Activated T-helper 2 cell treated with anti-CD3 and anti-CD28 coated beads, Interferon-gamma antibody, Interleukin-2, Interleukin-4, amounts not matched to agents 10 μg/mL and 5 μg/mL and 100 μg/mL, durations not matched to agents 14 hours and 24 hours and 36 hours (primary cell): Measurements from ENCODE around the gene NDUFA5. TPM values are rescaled to one million over a fixed set of nuclear protein-coding genes. Genes with fewer than 3 reads are reported as not detected.

ENCODE experiments used
- DNase-seq: peaks from one replicate; pipeline ENCODE4 v3.0.0; 2021; ENCODE audit warnings: low spot score
- H3K27ac Mint-ChIP-seq: one replicate; pipeline ENCODE4 v1.8.0; 2021; ENCODE audit warnings: mixed read lengths
- H3K27me3 Mint-ChIP-seq: one replicate; pipeline ENCODE4 v1.8.0; 2021; ENCODE audit warnings: low read depth, mixed read lengths
- H3K36me3 Mint-ChIP-seq: one replicate; pipeline ENCODE4 v1.8.0; 2021; ENCODE audit warnings: low read depth, mixed read lengths
- H3K4me1 Mint-ChIP-seq: one replicate; pipeline ENCODE4 v1.8.0; 2021; ENCODE audit warnings: low read depth, mixed read lengths
- H3K4me3 Mint-ChIP-seq: one replicate; pipeline ENCODE4 v1.8.0; 2021; ENCODE audit warnings: low read depth, mild to moderate bottlenecking, moderate library complexity, mixed read lengths
- H3K9me3 Mint-ChIP-seq: one replicate; pipeline ENCODE4 v1.8.0; 2021; ENCODE audit warnings: mixed read lengths
- intact Hi-C: fragments of 100-400 bp; cut with micrococcal nuclease; formaldehyde crosslinking; loops from one replicate; pipeline ENCODE4 v1.15.1; 2023
- total RNA-seq: library from RNA; stranded (reverse); gene quantifications from 2 replicates; pipeline ENCODE4 v1.2.3, GENCODE V29; 2022

The NDUFA5 gene
- total RNA-seq: 55.1 and 57.2 TPM in 2 replicates

DNA sequence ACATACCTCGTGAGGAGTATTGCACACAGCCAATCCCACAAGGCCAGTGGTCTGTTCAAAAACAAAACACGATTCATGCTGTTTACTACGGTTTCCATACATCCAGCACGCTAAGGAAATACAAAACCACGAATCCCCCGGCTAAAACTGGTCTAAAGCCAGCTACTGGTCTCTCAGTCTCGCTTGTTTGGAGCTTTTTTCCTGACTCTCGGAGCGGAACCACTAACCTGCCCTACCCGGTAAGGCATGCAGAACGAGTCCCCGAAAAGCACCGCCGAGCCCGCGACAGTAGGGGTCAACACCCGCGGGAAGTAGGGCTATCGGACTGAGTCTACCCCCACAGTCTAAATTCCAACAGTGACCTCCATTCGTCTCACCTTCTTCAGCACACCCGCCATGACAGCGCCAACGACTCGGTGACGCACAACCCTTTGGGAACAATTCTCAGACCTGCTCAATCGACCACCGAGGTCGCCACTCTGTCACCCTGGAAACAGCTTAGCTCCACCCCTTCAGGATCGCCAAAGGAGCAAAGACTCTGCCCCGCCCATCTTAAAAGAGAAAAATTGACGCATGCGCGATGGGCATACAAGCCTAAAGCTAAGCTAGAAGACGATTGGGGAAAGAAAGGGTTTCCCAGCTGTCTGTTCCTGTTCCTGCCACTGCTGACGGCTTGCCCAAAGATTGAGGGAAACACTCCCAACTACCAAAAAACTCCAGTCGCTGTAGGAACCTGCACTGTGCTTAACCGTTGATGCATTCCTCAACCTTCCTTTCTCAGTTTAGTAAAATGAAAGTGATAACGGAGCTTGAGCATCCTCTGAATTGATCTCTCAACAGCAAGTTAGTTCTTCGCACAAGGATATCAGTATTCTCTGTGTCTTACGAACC lies at the start of gene NDUFA5:
TSS of gene NDUFA5 (minus strand) at position 421 of the 891 bp plus-strand sequence. CDS start at position 398, 23 bp downstream.
- peak; percentile 95 for DNase-seq
- H3K36me3 Mint-ChIP-seq: peaks cover 10% of the 10 kb centered on the region
- H3K27me3 Mint-ChIP-seq: peaks cover 2% of the 10 kb centered on the region

DNA sequence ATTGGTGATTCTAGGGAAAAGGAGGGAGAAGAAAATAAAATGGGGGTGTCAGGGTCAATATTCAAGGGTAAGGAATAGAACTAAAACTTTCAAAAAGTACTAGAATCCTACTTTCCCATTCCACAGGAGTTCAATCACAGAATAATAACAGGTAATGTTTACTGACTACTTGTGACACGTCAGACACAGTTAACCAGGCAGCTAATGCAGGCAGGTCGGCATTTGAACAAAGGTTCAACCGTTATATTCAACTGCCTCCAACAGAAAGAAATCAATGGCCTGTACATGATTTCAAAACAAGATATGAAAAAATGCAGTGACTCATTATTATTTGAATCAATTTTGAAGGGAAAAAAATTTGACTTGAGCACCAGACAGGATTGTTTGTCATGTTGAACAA lies 47.1 kb upstream of the NDUFA5 start:
- Mint-ChIP-seq H3K4me3 (no peak overlapping the region), H3K9me3 (no peaks in the 10 kb centered on the region), H3K4me1 (no peaks in the 10 kb centered on the region), H3K27me3 (peaks cover 3% of the 10 kb centered on the region), H3K36me3 (no peaks in the 10 kb centered on the region), H3K27ac (no peak overlapping the region)
- DNase-seq: no peak
- intact Hi-C loops: no loop called here

More for the DNA sequence above, at the start of gene NDUFA5:
- H3K27ac Mint-ChIP-seq: no peak within 1 kb of the TSS
- H3K4me3 Mint-ChIP-seq: no peak within 1 kb of the TSS
- no peaks in the 10 kb centered on the region for H3K9me3 Mint-ChIP-seq
- H3K4me1 Mint-ChIP-seq: peaks cover 4% of the 10 kb centered on the region
- intact Hi-C loops: loop anchor here (1.0 to 10.0 kb wide), 4 partner anchors 22 to 1367 kb away; partner anchors contain the start of genes POT1 and WASL

DNA sequence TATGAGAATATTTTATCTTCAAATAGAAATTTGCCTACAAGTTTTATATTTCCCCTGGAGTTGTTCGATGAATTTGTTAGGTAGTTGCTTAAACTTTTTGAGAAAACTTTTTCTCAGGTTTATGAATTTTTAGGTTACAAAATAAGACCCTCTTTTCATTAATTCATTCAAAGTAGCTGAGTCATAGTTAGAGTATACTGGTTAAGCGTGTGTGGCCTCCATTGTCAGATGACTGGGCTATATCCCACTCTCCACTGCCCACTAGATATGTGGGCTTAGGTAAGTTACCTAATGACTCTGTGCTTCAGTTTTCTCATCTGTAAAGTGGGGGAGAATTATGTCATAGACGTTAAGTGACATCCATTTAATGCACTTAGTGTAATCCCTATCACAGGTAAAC lies 45.0 kb upstream of the NDUFA5 start:
- H3K27me3 Mint-ChIP-seq: peaks cover 3% of the 10 kb centered on the region
- no peak overlapping the region for H3K27ac Mint-ChIP-seq
- H3K9me3 Mint-ChIP-seq: no peaks in the 10 kb centered on the region
- H3K4me1 Mint-ChIP-seq: no peaks in the 10 kb centered on the region
- no peaks in the 10 kb centered on the region for H3K36me3 Mint-ChIP-seq
- no peak overlapping the region for H3K4me3 Mint-ChIP-seq
- DNase-seq: no peak
- intact Hi-C loops: no loop called here

DNA sequence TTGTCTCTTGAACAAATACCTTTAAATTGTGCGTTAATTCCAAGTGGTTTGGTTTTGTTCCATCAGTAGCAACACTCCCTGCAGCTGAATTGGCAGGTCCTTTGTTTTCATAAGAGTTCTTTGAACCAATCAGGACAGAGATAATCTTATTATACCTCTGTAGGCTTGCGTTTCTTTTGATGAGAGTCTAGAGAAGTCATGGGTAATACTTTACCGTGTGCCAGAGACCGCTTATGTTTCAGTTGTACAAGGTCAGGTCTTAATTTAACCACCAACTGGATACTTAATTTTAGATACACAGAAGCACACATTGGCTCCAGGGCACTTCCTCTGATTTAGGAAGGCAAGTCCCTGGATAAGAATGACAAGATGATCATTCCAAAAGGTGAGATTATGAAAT lies 43.9 kb upstream of the NDUFA5 start, which contains the start of gene ASB15:
TSS of gene ASB15 (plus strand) at position 292 of the 400 bp plus-strand sequence. CDS start 12,682 bp downstream, outside the sequence.
- intact Hi-C loops: no loop called here
- DNase-seq: no peak
- Mint-ChIP-seq H3K4me3 (no peak within 1 kb of the TSS), H3K27ac (no peak within 1 kb of the TSS), H3K9me3 (no peaks in the 10 kb centered on the region), H3K27me3 (peaks cover 3% of the 10 kb centered on the region), H3K4me1 (no peaks in the 10 kb centered on the region), H3K36me3 (no peaks in the 10 kb centered on the region)

DNA sequence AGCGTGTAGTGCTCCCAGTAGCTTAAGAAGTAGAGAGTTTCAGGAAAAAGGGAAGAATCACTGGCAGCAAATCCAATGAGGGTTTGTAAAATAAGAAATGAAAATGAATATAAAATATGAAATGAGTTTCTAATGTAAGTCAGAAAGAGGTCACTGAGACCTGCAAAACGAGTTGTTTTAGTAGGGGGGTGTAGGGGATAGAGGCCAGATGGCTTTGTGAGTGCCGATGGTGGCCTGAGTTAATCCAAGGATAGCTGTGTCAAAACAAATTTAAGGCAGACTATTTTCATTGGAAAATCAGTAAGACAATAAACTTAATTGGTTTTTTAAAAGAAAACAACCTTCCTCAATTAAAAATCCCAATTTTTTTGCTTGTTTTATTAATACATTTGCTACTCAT lies 43.3 kb upstream of the NDUFA5 start:
- Mint-ChIP-seq H3K36me3 (no peaks in the 10 kb centered on the region), H3K27ac (no peak overlapping the region), H3K4me1 (no peaks in the 10 kb centered on the region), H3K9me3 (no peaks in the 10 kb centered on the region), H3K4me3 (no peak overlapping the region), H3K27me3 (peaks cover 3% of the 10 kb centered on the region)
- intact Hi-C loops: no loop called here
- no peak for DNase-seq

DNA sequence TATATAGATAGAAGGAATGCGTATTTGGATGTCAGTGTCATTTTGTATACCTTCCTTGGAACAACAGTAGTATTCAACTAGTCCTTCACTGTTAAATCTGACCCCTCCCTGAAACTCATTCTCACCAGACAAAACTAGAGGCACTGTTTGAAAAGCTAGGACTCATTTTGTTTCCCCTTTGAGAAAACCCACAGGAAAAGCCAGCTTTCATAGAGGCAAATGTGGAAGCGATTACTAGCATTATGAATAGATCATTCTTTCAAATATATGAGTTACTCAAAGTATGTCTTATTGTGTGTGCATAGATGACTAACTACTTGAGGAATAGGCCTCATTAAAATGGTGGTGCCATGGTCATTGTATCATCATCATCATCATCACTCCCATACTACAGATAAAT lies 42.1 kb upstream of the NDUFA5 start:
- Mint-ChIP-seq H3K27ac (no peak overlapping the region), H3K36me3 (no peaks in the 10 kb centered on the region), H3K9me3 (no peaks in the 10 kb centered on the region), H3K27me3 (peaks cover 3% of the 10 kb centered on the region), H3K4me1 (no peaks in the 10 kb centered on the region), H3K4me3 (no peak overlapping the region)
- DNase-seq: no peak
- intact Hi-C loops: no loop called here

DNA sequence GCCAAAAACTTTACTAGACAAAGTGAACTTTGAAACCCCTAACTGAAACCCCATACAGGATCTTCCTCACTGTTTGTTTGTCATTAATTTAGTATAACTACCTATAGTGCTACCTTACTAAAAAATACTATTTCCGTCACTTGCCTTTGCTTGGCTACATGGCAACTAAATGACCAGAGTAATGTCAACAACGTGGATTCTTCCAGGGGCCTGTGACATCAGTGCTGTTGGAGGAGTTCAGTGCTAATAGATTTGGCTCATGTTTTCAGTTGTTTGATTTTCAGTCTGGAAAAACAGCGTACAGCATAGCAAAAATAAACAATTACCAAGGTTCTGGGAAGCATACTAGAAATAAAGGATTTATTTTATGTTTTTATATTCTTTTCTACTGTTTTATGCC lies 41.0 kb upstream of the NDUFA5 start:
- Mint-ChIP-seq H3K27me3 (peaks cover 3% of the 10 kb centered on the region), H3K9me3 (no peaks in the 10 kb centered on the region), H3K4me1 (no peaks in the 10 kb centered on the region), H3K27ac (no peak overlapping the region), H3K4me3 (no peak overlapping the region), H3K36me3 (no peaks in the 10 kb centered on the region)
- no peak for DNase-seq
- intact Hi-C loops: no loop called here

DNA sequence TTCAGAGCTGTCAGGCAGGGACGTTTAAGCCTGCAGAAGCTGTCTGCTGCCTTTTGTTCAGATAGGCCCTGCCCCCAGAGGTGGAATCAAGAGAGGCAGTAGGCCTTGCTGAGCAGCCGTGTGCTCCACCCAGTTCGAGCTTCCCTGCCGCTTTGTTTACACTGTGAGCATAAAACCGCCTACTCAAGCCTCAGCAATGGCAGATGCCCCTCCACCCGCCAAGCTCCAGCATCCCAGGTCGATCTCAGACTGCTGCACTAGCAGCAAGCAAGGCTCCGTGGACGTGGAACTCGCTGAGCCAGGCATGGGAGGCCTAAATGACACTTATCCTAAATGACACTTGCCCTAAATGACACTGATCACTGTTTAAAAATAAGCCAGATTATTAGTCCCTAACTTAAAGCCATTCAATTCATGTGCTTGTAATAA lies 37.2 kb upstream of the NDUFA5 start:
- intact Hi-C loops: no loop called here
- Mint-ChIP-seq H3K36me3 (no peaks in the 10 kb centered on the region), H3K27me3 (no peaks in the 10 kb centered on the region), H3K4me3 (no peak overlapping the region), H3K27ac (no peak overlapping the region), H3K9me3 (no peaks in the 10 kb centered on the region), H3K4me1 (no peaks in the 10 kb centered on the region)
- no peak for DNase-seq

DNA sequence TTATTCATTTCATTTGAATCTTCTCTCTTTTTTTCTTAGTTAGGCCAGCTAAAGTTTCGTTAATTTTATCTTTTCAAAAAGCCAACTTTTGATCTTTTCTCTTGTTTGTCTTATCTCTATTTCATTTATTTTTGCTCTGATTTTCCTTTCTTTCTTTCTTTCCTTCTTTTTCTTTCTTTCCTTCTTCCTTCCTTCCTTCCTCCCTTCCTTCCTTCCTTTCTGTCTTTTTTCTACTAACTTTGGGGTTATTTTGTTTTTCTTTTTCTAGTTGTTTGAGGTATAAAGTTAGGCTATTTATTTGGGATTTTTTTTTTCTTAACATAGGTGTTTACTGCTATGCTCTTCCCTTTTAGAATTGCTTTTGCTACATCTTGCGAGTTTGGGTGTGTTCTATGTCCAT lies 30.8 kb upstream of the NDUFA5 start:
- intact Hi-C loops: no loop called here
- Mint-ChIP-seq H3K4me3 (no peak overlapping the region), H3K27ac (no peak overlapping the region), H3K4me1 (no peaks in the 10 kb centered on the region), H3K36me3 (no peaks in the 10 kb centered on the region), H3K27me3 (peaks cover 2% of the 10 kb centered on the region), H3K9me3 (no peaks in the 10 kb centered on the region)
- DNase-seq: no peak

DNA sequence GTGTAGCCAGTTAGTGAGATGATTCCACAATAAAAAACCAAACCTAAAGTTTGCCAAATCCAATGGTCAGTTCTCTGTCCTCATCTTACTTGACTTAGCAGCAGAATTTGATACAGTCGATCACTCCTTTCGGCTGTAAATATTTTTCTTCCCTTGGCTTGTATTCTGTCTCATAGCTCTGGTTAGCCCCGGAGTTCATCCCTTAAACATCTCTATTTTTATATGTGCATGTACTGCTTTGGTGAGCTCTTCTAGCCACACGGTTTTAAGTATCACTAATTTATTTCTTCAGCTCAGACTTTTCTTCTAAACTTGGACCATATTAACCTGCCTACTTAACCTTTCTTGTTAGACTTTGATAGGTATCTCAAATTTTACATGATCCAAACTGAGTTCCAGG lies 26.2 kb upstream of the NDUFA5 start:
- H3K9me3 Mint-ChIP-seq: no peaks in the 10 kb centered on the region
- H3K27ac Mint-ChIP-seq: no peak overlapping the region
- no peak for DNase-seq
- peaks cover 7% of the 10 kb centered on the region for H3K27me3 Mint-ChIP-seq
- H3K4me3 Mint-ChIP-seq: no peak overlapping the region
- H3K36me3 Mint-ChIP-seq: no peaks in the 10 kb centered on the region
- H3K4me1 Mint-ChIP-seq: peaks cover 3% of the 10 kb centered on the region
- intact Hi-C loops: no loop called here

DNA sequence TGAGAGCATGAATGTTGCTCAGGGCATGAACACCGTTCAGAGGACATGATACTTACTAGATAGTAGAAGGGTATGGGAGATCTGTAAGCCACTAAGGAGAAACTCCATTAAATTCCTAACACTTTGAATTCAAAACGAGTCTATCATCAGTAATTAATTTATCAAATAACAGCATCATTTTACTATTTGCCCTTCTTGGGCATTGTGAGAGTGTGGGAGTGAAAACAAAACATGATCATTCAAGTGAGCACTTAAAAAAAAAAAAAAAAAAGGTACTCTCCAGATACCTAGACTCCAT lies 23.5 kb upstream of the NDUFA5 start:
- no peak for DNase-seq
- no peak overlapping the region for H3K27ac Mint-ChIP-seq
- no peaks in the 10 kb centered on the region for H3K36me3 Mint-ChIP-seq
- H3K27me3 Mint-ChIP-seq: peaks cover 12% of the 10 kb centered on the region
- no peak overlapping the region for H3K4me3 Mint-ChIP-seq
- H3K9me3 Mint-ChIP-seq: no peaks in the 10 kb centered on the region
- intact Hi-C loops: no loop called here
- H3K4me1 Mint-ChIP-seq: peaks cover 3% of the 10 kb centered on the region

DNA sequence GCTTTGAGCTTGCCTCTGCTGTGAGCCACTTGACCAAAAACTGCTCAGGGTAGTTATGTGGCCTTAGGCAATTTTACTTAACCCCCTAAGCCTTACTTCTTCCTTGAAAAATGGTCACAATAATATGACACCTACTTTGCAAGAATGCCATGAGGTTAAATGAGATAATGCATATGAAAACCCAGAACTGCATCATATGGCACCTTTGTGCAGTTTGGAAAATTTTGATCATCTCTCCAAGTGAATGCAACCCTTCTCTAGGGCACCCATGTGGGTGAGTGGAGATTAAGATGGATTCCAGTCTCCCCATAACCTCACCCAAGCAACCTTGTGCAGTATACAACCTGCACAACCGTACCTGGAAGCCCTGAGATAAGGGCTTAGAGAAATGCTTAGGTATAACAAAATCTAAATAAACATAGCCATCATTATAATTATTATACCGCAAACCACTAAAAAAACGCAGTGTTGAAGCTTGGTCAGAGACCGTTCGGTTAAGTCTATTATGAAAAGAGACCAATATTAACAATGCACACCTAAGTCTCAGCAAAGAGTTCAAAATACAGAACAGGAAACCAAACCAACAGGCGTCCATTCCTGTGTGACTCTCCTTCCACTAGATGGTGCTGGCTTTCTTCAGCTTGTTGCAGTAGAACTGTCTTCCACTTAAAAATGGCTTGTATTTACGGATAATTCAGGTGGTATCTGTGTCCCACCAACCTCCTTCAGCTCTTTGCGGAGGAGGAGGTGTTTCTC lies 23.0 kb upstream of the NDUFA5 start:
- H3K4me1 Mint-ChIP-seq: peaks cover 3% of the 10 kb centered on the region
- no peaks in the 10 kb centered on the region for H3K36me3 Mint-ChIP-seq
- intact Hi-C loops: no loop called here
- H3K9me3 Mint-ChIP-seq: no peaks in the 10 kb centered on the region
- H3K27me3 Mint-ChIP-seq: peaks cover 13% of the 10 kb centered on the region
- DNase-seq: no peak
- no peak overlapping the region for H3K4me3 Mint-ChIP-seq
- no peak overlapping the region for H3K27ac Mint-ChIP-seq

DNA sequence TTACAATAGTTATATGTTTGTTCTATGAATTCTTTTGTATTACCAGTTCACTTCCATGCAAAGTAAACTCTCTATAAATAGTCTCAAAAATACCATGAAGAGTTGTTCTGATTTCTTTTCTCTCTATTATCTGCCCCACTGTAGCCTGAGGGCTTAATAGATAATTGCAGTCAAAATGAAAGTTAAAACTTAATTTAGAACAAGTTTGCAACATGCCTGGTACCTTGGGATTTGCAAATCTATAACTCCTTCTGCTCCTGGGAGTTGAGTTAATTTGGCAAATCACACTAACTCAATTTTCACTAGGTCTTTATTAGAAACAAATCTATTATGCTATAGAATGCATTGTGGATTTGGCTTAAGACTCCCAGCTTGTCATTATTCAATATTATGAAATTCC lies 21.8 kb upstream of the NDUFA5 start:
- no peak for DNase-seq
- no peaks in the 10 kb centered on the region for H3K36me3 Mint-ChIP-seq
- H3K4me3 Mint-ChIP-seq: no peak overlapping the region
- H3K27ac Mint-ChIP-seq: no peak overlapping the region
- intact Hi-C loops: no loop called here
- H3K27me3 Mint-ChIP-seq: peaks cover 16% of the 10 kb centered on the region
- no peaks in the 10 kb centered on the region for H3K9me3 Mint-ChIP-seq
- H3K4me1 Mint-ChIP-seq: peaks cover 3% of the 10 kb centered on the region
